Measurements from ENCODE around the gene MLLT1. TPM values are rescaled to one million over a fixed set of nuclear protein-coding genes. Genes with fewer than 3 reads are reported as not detected.
"Not testable (repeated sequence)": the region's sequence is repeated elsewhere in the genome, so short reads cannot be mapped to it uniquely, and the experiment has no call there.

The MLLT1 gene
- total RNA-seq: 10 to 100 TPM; 30.6 to 31.3 TPM

GRCh38 chr19:6279931-6280591 lies at the start of gene MLLT1:
Gene MLLT1, minus strand, starts transcription at chr19:6279975. Its CDS starts 191 bp downstream, at chr19:6279784.
- Mint-ChIP-seq H3K27me3 (ENCODE audit: low read depth) (no peaks in the 10 kb centered on the region), H3K27ac (peak within 1 kb of the TSS; percentile 87), H3K36me3 (ENCODE audit: low read depth) (peaks cover 6% of the 10 kb centered on the region), H3K4me1 (ENCODE audit: low read depth) (peaks cover 33% of the 10 kb centered on the region), H3K4me3 (peak within 1 kb of the TSS; percentile 94), H3K9me3 (no peaks in the 10 kb centered on the region)
- CTCF ChIA-PET: no interaction called here
- DNase-seq: peak; percentile 97
- intact Hi-C loops (cut with micrococcal nuclease): loop anchor here (1.0 to 10.0 kb wide), 3 partner anchors 92 to 225 kb away; partner anchors contain the start of genes ALKBH7 and TUBB4A

GRCh38 chr19:6326815-6327214 lies 47.0 kb upstream of the MLLT1 start:
- no peaks in the 10 kb centered on the region for H3K4me1 Mint-ChIP-seq (ENCODE audit: low read depth)
- no peak for DNase-seq
- CTCF ChIA-PET: interaction anchor here (0.7 to 1.3 kb wide), 2 partner anchors 14 to 160 kb away, joined by 3 to 4 read pairs; no protein-coding TSS in a partner anchor
- no peak overlapping the region for H3K4me3 Mint-ChIP-seq
- H3K27me3 Mint-ChIP-seq (ENCODE audit: low read depth): no peaks in the 10 kb centered on the region
- intact Hi-C loops (cut with micrococcal nuclease): no loop called here
- no peaks in the 10 kb centered on the region for H3K9me3 Mint-ChIP-seq
- H3K36me3 Mint-ChIP-seq (ENCODE audit: low read depth): no peaks in the 10 kb centered on the region
- H3K27ac Mint-ChIP-seq: no peak overlapping the region

- intact Hi-C loops (cut with micrococcal nuclease): no loop called here
- CTCF ChIA-PET: interaction anchor here (1.3 kb wide), 1 partner anchor 12 kb away, joined by 4 read pairs; no protein-coding TSS in a partner anchor
- no peak overlapping the region for H3K4me3 Mint-ChIP-seq
These were observed 45.8 kb upstream of the MLLT1 start for GRCh38 chr19:6325614-6326013.

GRCh38 chr19:6324757-6325156 lies 45.0 kb upstream of the MLLT1 start:
- Mint-ChIP-seq H3K27me3 (ENCODE audit: low read depth) (no peaks in the 10 kb centered on the region), H3K4me3 (no peak overlapping the region), H3K27ac (no peak overlapping the region), H3K4me1 (ENCODE audit: low read depth) (no peaks in the 10 kb centered on the region), H3K36me3 (ENCODE audit: low read depth) (no peaks in the 10 kb centered on the region), H3K9me3 (no peaks in the 10 kb centered on the region)
- no peak for DNase-seq
- CTCF ChIA-PET: no interaction called here
- intact Hi-C loops (cut with micrococcal nuclease): no loop called here

More at GRCh38 chr19:6325614-6326013, 45.8 kb upstream of the MLLT1 start:
- H3K27me3 Mint-ChIP-seq (ENCODE audit: low read depth): no peaks in the 10 kb centered on the region
- no peaks in the 10 kb centered on the region for H3K9me3 Mint-ChIP-seq
- H3K36me3 Mint-ChIP-seq (ENCODE audit: low read depth): no peaks in the 10 kb centered on the region
- no peak overlapping the region for H3K27ac Mint-ChIP-seq
- H3K4me1 Mint-ChIP-seq (ENCODE audit: low read depth): no peaks in the 10 kb centered on the region
- no peak for DNase-seq

- Mint-ChIP-seq H3K4me3 (no peak overlapping the region), H3K27me3 (ENCODE audit: low read depth) (no peaks in the 10 kb centered on the region), H3K4me1 (ENCODE audit: low read depth) (no peaks in the 10 kb centered on the region), H3K9me3 (no peaks in the 10 kb centered on the region), H3K27ac (no peak overlapping the region), H3K36me3 (ENCODE audit: low read depth) (no peaks in the 10 kb centered on the region)
- intact Hi-C loops (cut with micrococcal nuclease): no loop called here
- CTCF ChIA-PET: no interaction called here
- no peak for DNase-seq
These were observed 42.5 kb upstream of the MLLT1 start for GRCh38 chr19:6322284-6322683.

- no peak overlapping the region for H3K27ac Mint-ChIP-seq
- no peaks in the 10 kb centered on the region for H3K9me3 Mint-ChIP-seq
- no peaks in the 10 kb centered on the region for H3K27me3 Mint-ChIP-seq (ENCODE audit: low read depth)
- H3K4me3 Mint-ChIP-seq: no peak overlapping the region
- no peaks in the 10 kb centered on the region for H3K4me1 Mint-ChIP-seq (ENCODE audit: low read depth)
- intact Hi-C loops (cut with micrococcal nuclease): no loop called here
- no peaks in the 10 kb centered on the region for H3K36me3 Mint-ChIP-seq (ENCODE audit: low read depth)
- DNase-seq: no peak
- CTCF ChIA-PET: no interaction called here
These were observed 39.6 kb upstream of the MLLT1 start for GRCh38 chr19:6319376-6319775.

- Mint-ChIP-seq H3K27me3 (ENCODE audit: low read depth) (no peaks in the 10 kb centered on the region), H3K4me3 (no peak overlapping the region), H3K27ac (no peak overlapping the region), H3K9me3 (no peaks in the 10 kb centered on the region), H3K4me1 (ENCODE audit: low read depth) (no peaks in the 10 kb centered on the region), H3K36me3 (ENCODE audit: low read depth) (no peaks in the 10 kb centered on the region)
- CTCF ChIA-PET: no interaction called here
- intact Hi-C loops (cut with micrococcal nuclease): no loop called here
- DNase-seq: peak; percentile 49
These were observed 39.0 kb upstream of the MLLT1 start for GRCh38 chr19:6318772-6319171.

GRCh38 chr19:6315646-6316045 lies 35.9 kb upstream of the MLLT1 start:
- H3K27me3 Mint-ChIP-seq (ENCODE audit: low read depth); intact Hi-C loops (cut with micrococcal nuclease); DNase-seq; H3K4me1 Mint-ChIP-seq (ENCODE audit: low read depth); H3K36me3 Mint-ChIP-seq (ENCODE audit: low read depth); H3K4me3 Mint-ChIP-seq; H3K27ac Mint-ChIP-seq; H3K9me3 Mint-ChIP-seq: not testable (repeated sequence)
- CTCF ChIA-PET: interaction anchor here (1.2 kb wide), 1 partner anchor 15 kb away, joined by 3 read pairs; no protein-coding TSS in a partner anchor

GRCh38 chr19:6313398-6313969 lies 33.7 kb upstream of the MLLT1 start:
- no peaks in the 10 kb centered on the region for H3K4me1 Mint-ChIP-seq (ENCODE audit: low read depth)
- CTCF ChIA-PET: interaction anchor here (1.2 kb wide), 1 partner anchor 13 kb away, joined by 4 read pairs; no protein-coding TSS in a partner anchor
- no peaks in the 10 kb centered on the region for H3K9me3 Mint-ChIP-seq
- DNase-seq: no peak
- H3K36me3 Mint-ChIP-seq (ENCODE audit: low read depth): no peaks in the 10 kb centered on the region
- no peak overlapping the region for H3K27ac Mint-ChIP-seq
- no peak overlapping the region for H3K4me3 Mint-ChIP-seq
- no peaks in the 10 kb centered on the region for H3K27me3 Mint-ChIP-seq (ENCODE audit: low read depth)
- intact Hi-C loops (cut with micrococcal nuclease): no loop called here

- intact Hi-C loops (cut with micrococcal nuclease): no loop called here
- no peaks in the 10 kb centered on the region for H3K9me3 Mint-ChIP-seq
- H3K27ac Mint-ChIP-seq: no peak overlapping the region
- no peaks in the 10 kb centered on the region for H3K4me1 Mint-ChIP-seq (ENCODE audit: low read depth)
- H3K27me3 Mint-ChIP-seq (ENCODE audit: low read depth): no peaks in the 10 kb centered on the region
- no peak overlapping the region for H3K4me3 Mint-ChIP-seq
- H3K36me3 Mint-ChIP-seq (ENCODE audit: low read depth): no peaks in the 10 kb centered on the region
- DNase-seq: peak; percentile 12
- CTCF ChIA-PET: no interaction called here
These were observed 32.2 kb upstream of the MLLT1 start for GRCh38 chr19:6312018-6312417.

GRCh38 chr19:6298413-6298812 lies 18.6 kb upstream of the MLLT1 start:
- intact Hi-C loops (cut with micrococcal nuclease): loop anchor here (2.0 to 5.0 kb wide), 3 partner anchors 80 to 251 kb away; no protein-coding TSS in a partner anchor
- Mint-ChIP-seq H3K4me1 (ENCODE audit: low read depth) (no peaks in the 10 kb centered on the region), H3K27me3 (ENCODE audit: low read depth) (no peaks in the 10 kb centered on the region)

GRCh38 chr19:6297202-6297601 lies 17.4 kb upstream of the MLLT1 start:
- Mint-ChIP-seq H3K27ac (no peak overlapping the region), H3K4me1 (ENCODE audit: low read depth) (no peaks in the 10 kb centered on the region), H3K36me3 (ENCODE audit: low read depth) (peaks cover 4% of the 10 kb centered on the region), H3K4me3 (no peak overlapping the region), H3K27me3 (ENCODE audit: low read depth) (no peaks in the 10 kb centered on the region), H3K9me3 (peaks cover 15% of the 10 kb centered on the region)
- intact Hi-C loops (cut with micrococcal nuclease): loop anchor here (5.0 kb wide), 1 partner anchor 250 kb away; no protein-coding TSS in a partner anchor
- DNase-seq: no peak
- CTCF ChIA-PET: interaction anchor here (1.0 kb wide), 1 partner anchor 11 kb away, joined by 6 read pairs; no protein-coding TSS in a partner anchor

More at GRCh38 chr19:6298413-6298812, 18.6 kb upstream of the MLLT1 start:
- Mint-ChIP-seq H3K4me3 (no peak overlapping the region), H3K27ac (no peak overlapping the region), H3K9me3 (peaks cover 7% of the 10 kb centered on the region), H3K36me3 (ENCODE audit: low read depth) (peaks cover 4% of the 10 kb centered on the region)
- CTCF ChIA-PET: interaction anchor here (0.9 to 2.5 kb wide), 2 partner anchors 9 to 80 kb away, joined by 5 to 18 read pairs; no protein-coding TSS in a partner anchor
- no peak for DNase-seq

GRCh38 chr19:6292006-6292405 lies 12.2 kb upstream of the MLLT1 start:
- Mint-ChIP-seq H3K4me1 (ENCODE audit: low read depth) (no peaks in the 10 kb centered on the region), H3K9me3 (peaks cover 47% of the 10 kb centered on the region), H3K36me3 (ENCODE audit: low read depth) (peaks cover 21% of the 10 kb centered on the region), H3K27me3 (ENCODE audit: low read depth) (no peaks in the 10 kb centered on the region), H3K4me3 (no peak overlapping the region), H3K27ac (no peak overlapping the region)
- no peak for DNase-seq
- CTCF ChIA-PET: no interaction called here
- intact Hi-C loops (cut with micrococcal nuclease): no loop called here

Measured in activated naive CD4-positive, alpha-beta T cell treated with anti-CD3 and anti-CD28 coated beads for 36 hours (primary cell).